Mesothelial cell of epicardium (in vitro differentiated cells): ENCODE measurements around the gene IQCH. TPM values are rescaled to one million over a fixed set of nuclear protein-coding genes. Genes with fewer than 3 reads are reported as not detected.

Experiments used
- DNase-seq, 2 experiments: peaks; one replicate each; pipeline ENCODE4 v3.0.0; 2021; ENCODE audit warnings: low spot score in 2 of 2; ENCODE audit not compliant: unreplicated experiment in 2 of 2
- H3K27ac Mint-ChIP-seq: 2 replicates; pipeline ENCODE4 v1.8.0; 2021; ENCODE audit warnings: mixed read lengths
- H3K27me3 Mint-ChIP-seq: 2 replicates; pipeline ENCODE4 v1.8.0; 2021; ENCODE audit warnings: low read depth, mixed read lengths
- H3K36me3 Mint-ChIP-seq: 2 replicates; pipeline ENCODE4 v1.8.0; 2021; ENCODE audit warnings: mixed read lengths
- H3K4me1 Mint-ChIP-seq: 2 replicates; pipeline ENCODE4 v1.8.0; 2021; ENCODE audit warnings: mixed read lengths
- H3K4me3 Mint-ChIP-seq: 2 replicates; pipeline ENCODE4 v1.8.0; 2021; ENCODE audit warnings: mild to moderate bottlenecking, moderate library complexity, mixed read lengths
- H3K9me3 Mint-ChIP-seq: 2 replicates; pipeline ENCODE4 v1.8.0; 2021; ENCODE audit warnings: mixed read lengths
- CTCF ChIP-seq: fragments of 200-600 bp; sonication (generic); IDR thresholded peaks from one replicate; pipeline ENCODE4 v1.5.0; 2021; ENCODE audit warnings: antibody characterized with exemption; ENCODE audit not compliant: unreplicated experiment
- total RNA-seq: library from RNA; stranded (reverse); gene quantifications from 3 replicates; pipeline ENCODE4 v1.2.1, GENCODE V29; 2021

Gene IQCH
- total RNA-seq, 1 donor from 2014 or later, result 0.98 TPM

- DNase-seq, result no peak
- H3K4me1 Mint-ChIP-seq, result no peaks in the 10 kb centered on the region
- H3K36me3 Mint-ChIP-seq, result no peaks in the 10 kb centered on the region
- TF ChIP-seq CTCF, result no peak
- no peaks in the 10 kb centered on the region for H3K9me3 Mint-ChIP-seq
- H3K4me3 Mint-ChIP-seq, result no peak overlapping the region
- peaks cover 6% of the 10 kb centered on the region for H3K27me3 Mint-ChIP-seq
- H3K27ac Mint-ChIP-seq, result no peak overlapping the region
Measured at GRCh38 chr15:67380921-67381320, 126.3 kb downstream of the IQCH start.

- Mint-ChIP-seq H3K36me3 (no peaks in the 10 kb centered on the region), H3K27ac (no peak overlapping the region), H3K4me3 (no peak overlapping the region), H3K9me3 (no peaks in the 10 kb centered on the region), H3K27me3 (peaks cover 7% of the 10 kb centered on the region), H3K4me1 (no peaks in the 10 kb centered on the region)
- no peak for TF ChIP-seq CTCF
- no peak for DNase-seq
Measured at GRCh38 chr15:67381416-67382045, 126.9 kb downstream of the IQCH start.

GRCh38 chr15:67382723-67383122 is 128.1 kb downstream of the IQCH start:
- no peaks in the 10 kb centered on the region for H3K9me3 Mint-ChIP-seq
- H3K4me3 Mint-ChIP-seq, result no peak overlapping the region
- H3K36me3 Mint-ChIP-seq, result no peaks in the 10 kb centered on the region
- no peak for TF ChIP-seq CTCF
- H3K27ac Mint-ChIP-seq, result no peak overlapping the region
- H3K27me3 Mint-ChIP-seq, result peaks cover 7% of the 10 kb centered on the region
- no peaks in the 10 kb centered on the region for H3K4me1 Mint-ChIP-seq
- no peak for DNase-seq

- no peaks in the 10 kb centered on the region for H3K9me3 Mint-ChIP-seq
- no peaks in the 10 kb centered on the region for H3K4me1 Mint-ChIP-seq
- DNase-seq, result no peak
- TF ChIP-seq CTCF, result no peak
- no peaks in the 10 kb centered on the region for H3K36me3 Mint-ChIP-seq
- peaks cover 7% of the 10 kb centered on the region for H3K27me3 Mint-ChIP-seq
- H3K4me3 Mint-ChIP-seq, result no peak overlapping the region
- H3K27ac Mint-ChIP-seq, result no peak overlapping the region
Measured at GRCh38 chr15:67383899-67384298, 129.3 kb downstream of the IQCH start.

GRCh38 chr15:67384761-67385160 is 130.2 kb downstream of the IQCH start:
- no peak for DNase-seq
- H3K36me3 Mint-ChIP-seq, result no peaks in the 10 kb centered on the region
- no peak overlapping the region for H3K4me3 Mint-ChIP-seq
- H3K27me3 Mint-ChIP-seq, result peaks cover 7% of the 10 kb centered on the region
- no peak overlapping the region for H3K27ac Mint-ChIP-seq
- TF ChIP-seq CTCF, result no peak
- H3K4me1 Mint-ChIP-seq, result no peaks in the 10 kb centered on the region
- H3K9me3 Mint-ChIP-seq, result no peaks in the 10 kb centered on the region

GRCh38 chr15:67385971-67386370 is 131.4 kb downstream of the IQCH start:
- DNase-seq, result no peak
- TF ChIP-seq CTCF, result no peak
- H3K4me3 Mint-ChIP-seq, result no peak overlapping the region

More at GRCh38 chr15:67385971-67386370, 131.4 kb downstream of the IQCH start:
- Mint-ChIP-seq H3K9me3 (no peaks in the 10 kb centered on the region), H3K27ac (no peak overlapping the region), H3K27me3 (peaks cover 6% of the 10 kb centered on the region), H3K4me1 (peaks cover 2% of the 10 kb centered on the region), H3K36me3 (no peaks in the 10 kb centered on the region)
